ENCODE data around the gene SPTB. TPM values are rescaled to one million over a fixed set of nuclear protein-coding genes. Genes with fewer than 3 reads are reported as not detected.

SPTB gene
- total RNA-seq, 1 donor from 2014 or later, result 3.0 TPM

GRCh38 chr14:64880221-64881121 is 764 bp upstream of the SPTB start:
- DNase-seq (peak; percentile 78), ATAC-seq (peak; percentile 82)
- Histone ChIP-seq H3K27ac (no peak overlapping the region), H3K9me3 (no peaks in the 10 kb centered on the region), H3K4me1 (peaks cover 7% of the 10 kb centered on the region), H3K36me3 (no peaks in the 10 kb centered on the region), H3K4me3 (peak overlapping the region; percentile 60), H3K27me3 (peaks cover 55% of the 10 kb centered on the region)
- intact Hi-C loops (cut with DNase I), result loop anchor here (10.0 kb wide), 1 partner anchor 56 kb away; no protein-coding TSS in a partner anchor
- TF ChIP-seq CTCF (IDR thresholded peaks at IDR 0.05), result no peak

DNA sequence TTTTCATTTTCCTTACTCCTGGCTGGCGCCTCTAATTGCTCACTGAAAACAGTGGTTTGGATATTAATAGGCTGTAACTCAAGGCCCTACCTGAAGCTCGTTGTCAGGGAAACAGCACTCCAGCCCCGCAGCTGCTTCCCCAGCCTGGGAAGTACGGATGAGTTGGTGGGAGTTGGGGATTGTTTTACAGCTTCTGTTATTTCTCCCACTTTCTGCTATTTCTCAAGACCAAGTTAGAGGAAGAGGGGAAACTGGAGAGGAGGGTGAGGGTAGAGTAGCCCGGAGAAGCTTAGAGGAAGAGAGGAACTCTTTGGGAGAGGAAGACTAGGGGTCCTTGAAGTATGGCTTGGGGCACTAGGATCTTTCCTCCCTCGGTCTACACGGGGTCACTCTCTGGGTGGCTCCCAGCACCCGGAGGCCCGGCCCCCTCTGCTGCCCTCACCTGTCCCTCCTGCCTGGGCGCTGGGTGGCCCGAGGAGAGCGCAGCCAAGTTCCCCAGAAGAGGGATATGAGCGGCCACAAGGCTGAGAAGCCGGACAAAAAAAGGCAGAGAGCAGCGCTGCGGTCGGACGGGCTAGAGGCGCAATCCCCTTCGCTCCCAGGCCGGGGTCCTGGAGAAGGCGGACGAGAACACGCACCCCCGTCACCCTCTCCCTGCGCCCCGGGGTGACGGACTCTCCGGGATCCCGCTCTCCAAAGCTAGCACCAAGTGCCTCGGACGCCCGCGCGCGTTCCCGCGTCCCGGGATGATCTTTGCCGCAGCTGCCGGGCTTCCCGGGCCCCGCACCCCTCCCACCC is 671 bp downstream of the SPTB start:
- DNase-seq (peak; percentile 63), ATAC-seq (peak; percentile 46)
- Histone ChIP-seq H3K9me3 (no peaks in the 10 kb centered on the region), H3K4me1 (peaks cover 7% of the 10 kb centered on the region), H3K27me3 (peaks cover 60% of the 10 kb centered on the region), H3K36me3 (no peaks in the 10 kb centered on the region), H3K27ac (no peak overlapping the region), H3K4me3 (peak overlapping the region; percentile 60)
- no peak for TF ChIP-seq CTCF (IDR thresholded peaks at IDR 0.05)
- intact Hi-C loops (cut with DNase I), result no loop called here

DNA sequence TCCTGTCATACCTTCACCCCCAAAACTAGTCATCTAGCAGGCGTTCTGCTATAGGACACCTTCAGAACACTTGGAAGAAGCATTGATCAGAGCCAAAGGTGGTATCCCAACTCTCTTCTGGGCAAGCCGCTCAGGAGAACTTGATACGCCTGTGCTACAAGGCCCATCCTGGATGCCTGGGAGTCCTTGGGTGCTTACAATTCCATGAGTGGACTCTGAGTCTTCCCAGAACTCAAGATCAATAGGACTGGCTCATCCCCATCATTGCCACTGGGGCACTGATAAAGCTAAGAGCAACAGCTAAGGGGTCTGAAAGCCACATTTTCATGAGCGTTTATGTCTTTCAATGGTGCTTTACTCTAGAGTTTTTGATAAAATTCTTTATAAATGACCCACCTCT is 1.9 kb downstream of the SPTB start:
- Histone ChIP-seq H3K27me3 (peaks cover 60% of the 10 kb centered on the region), H3K27ac (no peak overlapping the region), H3K4me1 (peaks cover 7% of the 10 kb centered on the region), H3K9me3 (no peaks in the 10 kb centered on the region), H3K4me3 (no peak overlapping the region), H3K36me3 (no peaks in the 10 kb centered on the region)
- DNase-seq, result no peak
- TF ChIP-seq CTCF (IDR thresholded peaks at IDR 0.05), result no peak
- no peak for ATAC-seq
- intact Hi-C loops (cut with DNase I), result no loop called here

DNA sequence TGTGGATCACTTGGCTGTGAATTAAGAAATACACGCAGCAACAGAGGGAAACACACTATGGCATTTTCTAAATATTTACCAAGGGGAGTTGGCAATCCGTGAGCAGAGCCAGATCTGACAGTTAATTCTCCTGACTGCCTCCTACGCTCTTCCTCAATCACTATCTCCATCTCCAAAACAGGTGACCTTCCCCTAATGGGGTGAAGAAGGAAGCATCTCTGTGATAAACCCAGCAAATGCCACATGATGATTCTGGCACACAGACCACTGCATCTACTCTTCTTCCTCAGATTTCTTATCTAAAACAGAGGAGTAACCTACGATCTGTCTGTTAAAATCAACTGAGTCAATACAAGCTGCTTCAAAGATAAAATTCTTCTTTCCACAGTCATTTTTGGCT is 4.4 kb downstream of the SPTB start:
- Histone ChIP-seq H3K4me3 (no peak overlapping the region), H3K36me3 (no peaks in the 10 kb centered on the region), H3K9me3 (no peaks in the 10 kb centered on the region), H3K27ac (no peak overlapping the region), H3K4me1 (peaks cover 5% of the 10 kb centered on the region), H3K27me3 (peaks cover 37% of the 10 kb centered on the region)
- no peak for DNase-seq
- no peak for ATAC-seq
- intact Hi-C loops (cut with DNase I), result no loop called here
- TF ChIP-seq CTCF (IDR thresholded peaks at IDR 0.05), result no peak

GRCh38 chr14:64873506-64874219 is 6.0 kb downstream of the SPTB start:
- intact Hi-C loops (cut with DNase I), result no loop called here
- TF ChIP-seq CTCF (IDR thresholded peaks at IDR 0.05), result no peak
- H3K27me3 ChIP-seq, result peaks cover 20% of the 10 kb centered on the region
- no peak for DNase-seq
- no peak overlapping the region for H3K27ac ChIP-seq
- H3K36me3 ChIP-seq, result no peaks in the 10 kb centered on the region
- ATAC-seq, result no peak
- H3K4me3 ChIP-seq, result no peak overlapping the region
- no peaks in the 10 kb centered on the region for H3K9me3 ChIP-seq
- H3K4me1 ChIP-seq, result no peaks in the 10 kb centered on the region
